Activated gamma-delta T cell treated with Interleukin-2 at 50 U/mL for 16 hours (primary cell): Measurements from ENCODE around the gene POR.
"Not testable (repeated sequence)": the region's sequence is repeated elsewhere in the genome, so short reads cannot be mapped to it uniquely, and the experiment has no call there.

Source experiments
- DNase-seq: peaks from one replicate; pipeline ENCODE4 v3.0.0-alpha.2; 2020

The POR gene

GRCh38 chr7:75914655-75915415, at the start of gene POR:
Gene POR (plus strand): TSS chr7:75915155. CDS start chr7:75954002, 38,847 bp downstream.
- DNase-seq = peak; percentile 98

- DNase-seq = no peak
Observed at GRCh38 chr7:75866114-75866488, 48.9 kb upstream of the POR start.

GRCh38 chr7:75866489-75867389, 48.2 kb upstream of the POR start:
- peak; percentile 34 for DNase-seq

- DNase-seq = no peak
Observed at GRCh38 chr7:75867390-75867717, 47.6 kb upstream of the POR start.

- no peak for DNase-seq
Observed at GRCh38 chr7:75868153-75868552, 46.8 kb upstream of the POR start.

GRCh38 chr7:75869776-75870379, 45.1 kb upstream of the POR start:
- DNase-seq = no peak

GRCh38 chr7:75870557-75871161, 44.3 kb upstream of the POR start:
- DNase-seq = no peak

- DNase-seq = no peak
Observed at GRCh38 chr7:75872073-75872782, 42.7 kb upstream of the POR start.

- DNase-seq = not testable (repeated sequence)
Observed at GRCh38 chr7:75874180-75874579, 40.8 kb upstream of the POR start.

GRCh38 chr7:75875113-75876080, 39.6 kb upstream of the POR start:
- no peak for DNase-seq

GRCh38 chr7:75876126-75876881, 38.7 kb upstream of the POR start:
- DNase-seq = no peak

GRCh38 chr7:75878312-75878768, 36.6 kb upstream of the POR start:
- DNase-seq = no peak

GRCh38 chr7:75878769-75879611, 36.0 kb upstream of the POR start, which contains the start of gene RHBDD2:
Gene RHBDD2 (plus strand): TSS chr7:75879034. CDS start chr7:75879083, 49 bp downstream.
- peak; percentile 97 for DNase-seq

GRCh38 chr7:75879771-75880184, 35.2 kb upstream of the POR start:
- DNase-seq = no peak

- DNase-seq = no peak
Observed at GRCh38 chr7:75880242-75880641, 34.7 kb upstream of the POR start.

- DNase-seq = no peak
Observed at GRCh38 chr7:75881436-75882095, 33.4 kb upstream of the POR start.

- DNase-seq = not testable (repeated sequence)
Observed at GRCh38 chr7:75883265-75883824, 31.6 kb upstream of the POR start.

GRCh38 chr7:75884476-75884875, 30.5 kb upstream of the POR start:
- DNase-seq = no peak
